HL-60/S4 treated with phorbol 12-myristate 13-acetate at 8.2 ng/mL for 4 days and 3 days (cell line): ENCODE data around the gene FHOD3.

ENCODE experiments used
- in situ Hi-C: fragments of 300-500 bp; cut with MboI; formaldehyde crosslinking; loops from 2 replicates; pipeline ENCODE4 v1.15.0; 2022; ENCODE audit warnings: low sequenced_read_pairs

FHOD3 gene

DNA sequence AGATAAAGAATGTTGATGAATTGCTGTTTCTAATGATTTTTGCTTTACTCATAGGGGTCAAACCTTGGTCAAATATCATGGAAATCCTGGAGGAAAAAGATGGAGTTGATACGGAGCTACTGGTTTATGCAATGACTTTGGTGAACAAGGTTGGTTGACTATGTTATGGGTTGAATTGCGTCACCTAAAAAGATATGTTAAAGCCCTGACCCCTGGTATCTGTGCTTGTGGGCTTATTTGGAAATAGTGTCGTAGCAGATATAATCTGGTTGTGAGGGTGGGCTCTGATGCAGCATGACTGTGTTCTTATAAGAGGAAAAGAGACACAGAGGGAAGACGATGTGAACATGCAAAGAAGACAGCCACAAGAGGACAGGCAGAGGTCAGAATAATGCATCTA is 305.1 kb downstream of the FHOD3 start:
- in situ Hi-C loops = no loop called here

DNA sequence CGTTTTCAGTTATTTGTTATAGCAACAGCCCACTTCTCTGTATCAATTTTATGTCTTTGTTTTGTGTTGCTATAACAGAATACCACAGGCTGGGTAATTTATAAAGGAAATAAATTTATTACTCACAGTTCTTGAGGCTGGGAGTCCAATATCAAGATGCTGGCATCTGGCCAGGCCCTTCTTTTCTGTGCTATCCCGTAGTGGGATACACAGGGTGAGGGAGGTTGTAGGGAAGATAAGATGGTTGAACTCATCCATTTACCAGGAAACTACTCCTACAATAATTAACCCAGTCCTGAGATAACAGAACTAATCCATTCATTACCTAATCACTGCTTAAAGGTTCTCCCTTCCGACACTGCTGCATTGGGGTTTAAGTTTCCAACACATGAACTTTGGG is 310.6 kb downstream of the FHOD3 start:
- in situ Hi-C loops = no loop called here

DNA sequence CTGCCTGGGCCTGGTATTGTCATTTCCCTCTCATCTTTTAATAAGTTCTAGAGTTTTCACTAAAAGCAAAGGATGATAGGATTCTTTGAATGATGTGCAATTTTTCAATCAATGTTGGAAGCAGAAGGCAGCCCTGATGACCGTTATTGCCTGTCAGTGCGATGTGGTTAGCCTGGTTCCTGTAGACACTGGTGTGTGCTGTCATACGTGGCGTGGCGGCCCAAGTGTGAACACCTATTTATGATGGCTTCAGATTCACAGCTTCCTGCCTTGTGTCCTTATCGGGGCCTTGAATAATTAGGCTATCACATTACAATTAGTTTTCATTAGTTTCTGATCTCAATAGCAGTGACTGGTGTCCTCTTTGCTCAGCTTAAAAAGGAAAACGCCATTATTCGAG is 312.7 kb downstream of the FHOD3 start:
- in situ Hi-C loops = no loop called here

DNA sequence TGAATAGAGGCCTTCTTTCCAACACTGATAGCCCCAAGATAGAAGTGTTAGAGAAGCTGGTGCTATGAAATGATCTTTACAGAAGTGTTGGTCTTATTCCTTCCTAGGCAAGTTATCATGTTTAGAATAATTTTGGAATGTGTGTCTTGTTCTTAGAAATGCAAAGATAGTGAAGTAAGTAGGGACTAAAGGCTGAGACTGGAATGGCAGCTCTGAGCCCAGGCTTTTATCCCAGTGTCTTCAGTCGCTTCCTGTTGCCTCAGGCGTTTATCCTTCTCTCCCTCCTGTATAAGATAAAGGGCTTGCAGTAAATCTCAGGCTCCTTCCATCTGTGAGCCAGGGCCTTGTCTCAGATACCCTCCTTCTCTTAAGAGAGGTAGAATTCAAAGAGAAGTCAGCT is 313.1 kb downstream of the FHOD3 start:
- in situ Hi-C loops = no loop called here

DNA sequence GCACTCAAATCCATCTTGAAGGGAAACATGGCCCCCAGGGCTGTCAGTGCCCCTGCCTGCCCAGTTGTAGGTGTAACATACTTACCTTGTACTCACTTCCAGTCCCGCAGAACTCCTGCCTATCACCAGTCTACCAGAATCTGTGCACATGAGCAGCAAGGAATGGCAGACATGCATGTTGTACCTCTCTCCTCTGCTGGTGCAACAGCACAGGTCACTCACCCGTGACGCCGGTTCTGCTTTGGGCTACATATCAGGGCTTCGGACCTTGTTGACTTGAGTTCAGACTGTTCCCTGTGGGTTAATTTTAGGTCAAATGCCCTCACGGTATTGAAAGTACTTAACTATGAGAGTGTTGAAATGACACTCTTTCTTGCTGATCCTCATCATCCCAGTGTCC is 315.6 kb downstream of the FHOD3 start:
- in situ Hi-C loops = no loop called here

DNA sequence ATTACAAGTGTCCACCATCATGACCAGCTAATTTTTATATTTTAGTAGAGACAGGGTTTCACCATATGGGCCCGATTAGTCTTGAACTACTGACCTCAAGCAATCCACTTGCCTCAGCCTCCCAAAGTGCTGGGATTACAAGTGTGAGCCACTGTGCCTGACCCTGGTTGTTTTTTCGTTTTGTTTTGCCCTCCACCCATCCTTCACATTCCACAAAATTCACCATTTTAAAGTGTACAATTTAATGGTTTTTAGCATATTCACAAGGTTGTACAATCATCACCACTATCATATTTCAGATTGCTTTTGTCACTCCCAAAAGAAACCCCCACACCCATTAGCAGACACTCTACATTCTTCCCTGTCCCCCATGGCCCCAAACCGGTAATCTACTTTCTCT is 316.3 kb downstream of the FHOD3 start:
- in situ Hi-C loops = no loop called here

DNA sequence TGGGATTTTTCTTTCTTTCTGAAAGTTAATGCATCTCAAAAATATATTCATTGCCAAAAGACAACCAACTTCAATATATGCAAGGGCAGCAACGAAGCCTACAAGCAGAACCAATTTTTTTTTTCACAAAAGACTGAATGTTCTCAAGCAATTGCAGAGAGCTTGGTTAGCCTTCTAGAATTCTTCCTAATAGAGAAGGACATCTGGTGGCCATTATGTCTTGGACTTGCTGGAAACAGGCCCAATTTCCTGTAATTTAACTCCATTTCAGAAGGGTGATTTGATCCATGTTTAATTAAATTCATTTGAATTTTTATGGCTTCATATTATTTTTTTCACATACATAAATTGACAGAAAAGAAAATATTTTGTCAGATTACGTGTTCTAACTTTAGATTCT is 323.3 kb downstream of the FHOD3 start:
- in situ Hi-C loops = no loop called here

DNA sequence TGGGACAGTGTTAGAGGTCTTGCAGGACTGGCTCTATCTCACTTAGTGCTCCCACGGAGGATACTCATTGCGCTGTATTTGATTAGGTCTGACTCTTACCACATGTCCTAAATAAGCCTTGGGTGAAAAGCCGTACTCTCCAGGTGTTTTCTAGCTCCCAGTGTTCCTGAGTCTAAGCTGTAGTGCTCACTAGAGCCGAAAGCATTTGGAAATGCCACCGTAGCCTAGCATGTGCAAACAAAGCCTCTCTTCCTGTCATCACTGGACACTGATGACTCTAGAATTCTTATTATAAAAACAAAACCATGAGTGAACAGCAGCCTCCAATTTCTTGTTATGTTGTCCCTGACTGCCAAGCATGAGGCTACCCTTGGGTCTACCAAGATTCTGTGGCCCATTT is 325.1 kb downstream of the FHOD3 start:
- in situ Hi-C loops = no loop called here

DNA sequence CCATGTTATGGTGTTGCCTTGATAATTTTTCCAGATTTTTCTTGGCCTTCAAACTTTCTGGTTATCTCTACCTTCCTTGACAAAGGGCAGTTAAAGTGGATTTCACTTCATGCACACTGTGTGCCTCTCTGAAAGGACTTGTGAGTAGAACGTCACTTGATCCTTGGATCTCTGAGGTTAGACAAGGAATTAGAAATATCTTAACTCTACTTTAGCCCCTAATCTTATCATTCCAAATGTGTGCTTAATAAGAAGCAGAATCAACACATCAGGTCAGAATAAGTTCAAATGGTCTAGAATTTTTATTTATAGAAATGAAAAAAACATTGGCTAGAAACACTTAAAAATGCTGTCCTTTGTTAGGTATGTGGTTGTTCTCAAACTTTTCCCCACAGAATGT is 325.6 kb downstream of the FHOD3 start:
- in situ Hi-C loops = no loop called here

DNA sequence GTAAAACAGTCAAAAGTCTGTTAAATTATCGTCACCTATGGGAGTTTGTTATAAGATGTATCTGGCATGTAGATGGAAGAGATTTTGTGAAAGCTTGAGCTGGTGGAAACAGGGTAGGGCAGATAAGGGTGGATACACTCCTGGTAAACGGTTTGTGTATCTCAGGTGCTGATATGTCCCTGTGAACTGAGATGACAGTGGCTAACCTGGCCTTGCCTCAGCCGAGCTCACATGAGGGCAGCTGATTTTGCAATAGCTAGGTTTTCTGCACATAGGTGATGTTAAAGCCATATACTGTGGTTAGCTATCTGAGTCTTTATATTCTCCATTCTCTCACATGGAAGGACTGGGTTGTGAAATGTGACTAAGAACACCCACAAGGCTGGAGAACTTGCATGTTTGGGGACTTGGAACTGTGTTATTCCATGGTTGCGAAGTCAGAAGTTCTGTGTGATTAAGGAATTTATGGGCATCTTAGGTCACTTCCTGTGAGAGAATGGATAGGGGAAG is 326.2 kb downstream of the FHOD3 start:
- in situ Hi-C loops = no loop called here

DNA sequence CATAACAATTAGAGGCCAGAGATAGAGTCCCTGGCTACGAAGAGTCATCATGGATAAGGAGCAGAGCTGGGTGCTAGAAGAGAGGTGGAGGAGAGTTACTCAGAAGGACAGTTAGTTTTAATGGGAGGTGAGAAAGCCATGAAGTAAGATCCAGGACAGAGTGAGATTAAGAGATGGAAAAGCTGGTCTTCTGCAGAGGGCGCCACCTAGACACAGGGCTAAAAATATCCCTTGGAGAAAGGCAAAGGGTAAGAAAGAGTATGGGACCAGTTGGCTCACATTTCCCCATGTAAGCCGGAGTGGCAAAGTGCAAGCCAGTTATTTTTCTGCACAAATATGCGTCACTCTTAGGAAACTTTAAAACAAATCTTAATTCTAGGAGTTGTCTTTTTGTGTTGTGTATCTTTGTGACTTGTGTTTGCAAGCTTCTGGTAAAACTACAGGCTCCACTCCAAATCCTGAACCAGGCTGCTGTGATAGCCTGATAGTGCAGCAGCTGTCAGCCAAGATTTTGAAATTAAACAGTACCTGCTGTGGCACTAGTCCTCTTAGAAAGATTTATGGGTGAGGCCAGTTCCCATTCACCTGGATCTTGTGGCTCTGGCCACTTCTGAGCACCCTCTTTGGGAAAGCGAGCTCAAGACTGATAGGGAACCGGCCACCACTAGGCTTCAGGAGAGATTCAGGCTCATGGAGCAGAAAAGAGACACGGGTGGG is 327.1 kb downstream of the FHOD3 start:
- in situ Hi-C loops = no loop called here

DNA sequence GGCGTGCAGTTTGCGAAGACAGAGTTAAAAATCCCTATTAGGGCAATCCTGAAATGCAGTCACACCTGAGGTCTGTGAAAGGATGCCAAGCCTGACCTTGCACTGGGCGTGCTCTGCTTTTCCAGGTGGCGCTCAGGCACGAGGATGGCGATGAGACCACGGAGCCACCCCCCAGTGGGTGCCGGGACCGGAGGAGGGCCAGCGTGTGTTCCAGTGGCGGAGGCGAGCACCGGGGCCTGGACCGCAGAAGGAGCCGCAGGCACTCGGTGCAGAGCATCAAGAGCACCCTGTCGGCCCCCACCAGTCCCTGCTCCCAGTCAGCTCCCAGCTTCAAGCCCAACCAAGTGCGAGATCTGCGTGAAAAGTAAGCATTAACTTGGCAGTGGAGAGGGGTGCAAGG is 327.9 kb downstream of the FHOD3 start:
- in situ Hi-C loops = no loop called here

DNA sequence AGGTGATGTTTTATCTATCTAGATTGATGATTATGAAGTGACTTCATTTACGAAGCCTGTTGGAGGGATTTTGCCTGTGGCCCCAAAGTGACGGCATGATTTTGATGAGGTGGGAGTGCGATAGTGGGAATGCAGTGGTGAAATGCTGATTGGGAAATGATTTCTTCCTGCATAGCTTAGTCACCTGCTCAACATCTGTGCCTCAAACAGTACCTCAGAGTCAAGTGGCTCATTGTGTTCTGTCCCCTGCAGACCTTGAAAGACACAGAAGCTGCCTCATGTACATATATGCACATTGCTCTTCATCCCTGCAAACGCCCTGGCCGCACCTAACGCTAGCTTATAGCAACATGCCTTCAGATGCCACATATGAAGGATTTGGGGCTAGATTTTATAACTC is 330.1 kb downstream of the FHOD3 start:
- in situ Hi-C loops = no loop called here

DNA sequence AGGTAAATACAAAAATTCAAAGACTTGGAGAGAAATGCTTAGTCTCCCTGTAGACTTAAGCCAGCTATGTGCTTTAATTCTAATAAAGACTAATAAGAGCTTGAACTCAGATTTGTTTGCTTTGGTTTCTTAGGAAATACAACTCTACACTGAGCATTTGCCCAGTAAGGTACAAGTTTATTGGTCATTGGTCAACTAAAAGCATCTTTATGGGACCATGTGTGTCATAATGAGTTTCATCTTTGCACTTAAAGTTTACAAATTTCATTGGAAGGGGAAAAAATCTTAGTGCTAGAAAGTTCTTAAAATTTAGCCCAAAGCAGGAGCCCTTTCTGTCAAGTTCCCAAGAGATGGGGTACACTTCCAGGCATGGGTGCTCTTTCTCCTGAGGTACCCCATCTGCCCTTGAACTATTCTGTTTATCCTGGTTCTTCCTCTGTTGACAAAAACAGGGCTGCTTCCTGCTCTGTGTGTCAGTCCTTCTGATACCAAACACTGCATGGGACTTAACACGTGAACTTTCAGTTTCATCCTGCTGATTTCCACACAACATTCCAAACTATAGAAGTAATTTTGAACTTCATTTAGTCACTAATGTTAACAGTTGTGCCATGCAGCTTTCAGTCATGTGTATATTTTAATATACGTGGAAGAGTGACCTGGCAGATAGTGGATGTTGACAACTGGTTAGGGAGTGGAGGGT is 331.1 kb downstream of the FHOD3 start:
- in situ Hi-C loops = no loop called here

DNA sequence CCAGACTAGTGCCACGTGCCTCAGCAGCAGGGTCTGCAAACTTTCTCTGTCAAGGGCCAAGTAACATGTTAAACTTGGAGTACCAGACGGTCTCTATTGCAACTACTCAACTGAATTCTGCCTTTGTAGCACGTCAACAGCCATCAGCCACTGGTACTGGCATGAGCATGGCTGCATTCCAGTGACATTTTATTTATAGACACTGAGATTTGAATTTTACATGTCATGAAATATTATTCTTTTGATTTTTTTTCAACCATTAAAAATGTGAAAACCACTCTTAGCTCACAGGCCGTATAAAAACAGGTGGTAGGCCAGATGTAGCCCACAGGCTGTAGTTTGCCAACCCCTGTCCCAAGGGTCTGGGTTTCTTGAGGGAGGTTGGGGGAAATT is 331.6 kb downstream of the FHOD3 start:
- in situ Hi-C loops = no loop called here

DNA sequence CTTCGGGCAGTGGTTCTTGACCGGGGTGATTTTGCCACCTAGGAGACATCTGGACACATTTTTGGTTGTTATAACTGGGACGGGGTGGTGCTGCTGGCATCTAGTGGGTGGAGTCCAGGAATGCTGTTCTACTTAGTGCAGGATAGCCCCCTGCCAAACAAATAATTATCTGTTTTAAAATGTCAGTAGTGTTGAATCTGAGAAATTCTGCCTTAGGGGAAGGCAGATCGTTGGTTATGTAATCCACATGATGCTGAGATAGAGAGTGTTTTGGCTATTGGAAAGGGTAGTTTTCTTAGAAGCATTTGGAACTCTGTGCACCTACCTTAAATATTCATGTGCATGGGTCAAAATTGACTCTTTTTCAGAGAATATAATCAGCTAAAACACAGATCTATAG is 332.3 kb downstream of the FHOD3 start:
- in situ Hi-C loops = no loop called here

DNA sequence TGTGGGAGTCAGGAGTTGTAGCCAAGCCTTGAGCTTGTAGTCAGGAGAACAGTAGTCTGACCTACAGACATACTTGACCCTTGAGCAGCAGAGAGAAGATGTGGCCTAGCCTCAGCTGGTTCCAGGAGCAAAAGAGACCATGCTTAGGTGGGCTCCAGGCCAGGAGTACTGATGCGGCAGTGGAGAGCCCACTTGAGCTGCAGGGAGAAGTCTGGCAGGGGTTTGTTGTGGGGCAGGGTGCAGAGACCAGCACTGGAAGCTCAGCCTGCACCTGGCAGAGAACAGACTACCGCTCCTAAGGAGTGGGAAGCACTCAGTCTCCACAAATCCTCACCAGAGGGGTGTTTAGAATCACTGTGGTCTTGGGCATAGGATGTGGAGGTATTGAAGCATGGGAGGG is 333.4 kb downstream of the FHOD3 start:
- in situ Hi-C loops = no loop called here

DNA sequence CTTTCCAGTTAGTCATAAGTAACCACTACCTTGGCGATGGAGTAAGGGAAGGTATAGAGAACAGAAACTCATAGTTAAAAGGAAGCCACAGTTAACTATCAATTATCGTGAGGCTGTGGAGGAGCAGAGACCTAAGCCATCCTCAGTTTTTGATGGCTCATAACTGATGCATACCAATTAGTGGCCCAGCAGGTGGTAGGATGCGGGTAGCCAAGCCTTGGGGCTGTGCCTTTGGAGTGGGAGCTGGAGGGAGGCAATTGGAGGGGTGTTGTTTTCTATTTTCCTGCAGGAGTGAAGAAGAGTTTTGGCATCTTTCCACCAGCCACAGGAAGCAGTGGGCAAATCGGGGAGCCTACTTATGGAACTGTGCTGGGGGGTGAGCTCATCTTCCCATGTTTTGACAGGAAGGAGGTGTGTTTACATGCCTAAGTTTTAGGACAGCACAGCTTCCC is 336.5 kb downstream of the FHOD3 start:
- in situ Hi-C loops = no loop called here

DNA sequence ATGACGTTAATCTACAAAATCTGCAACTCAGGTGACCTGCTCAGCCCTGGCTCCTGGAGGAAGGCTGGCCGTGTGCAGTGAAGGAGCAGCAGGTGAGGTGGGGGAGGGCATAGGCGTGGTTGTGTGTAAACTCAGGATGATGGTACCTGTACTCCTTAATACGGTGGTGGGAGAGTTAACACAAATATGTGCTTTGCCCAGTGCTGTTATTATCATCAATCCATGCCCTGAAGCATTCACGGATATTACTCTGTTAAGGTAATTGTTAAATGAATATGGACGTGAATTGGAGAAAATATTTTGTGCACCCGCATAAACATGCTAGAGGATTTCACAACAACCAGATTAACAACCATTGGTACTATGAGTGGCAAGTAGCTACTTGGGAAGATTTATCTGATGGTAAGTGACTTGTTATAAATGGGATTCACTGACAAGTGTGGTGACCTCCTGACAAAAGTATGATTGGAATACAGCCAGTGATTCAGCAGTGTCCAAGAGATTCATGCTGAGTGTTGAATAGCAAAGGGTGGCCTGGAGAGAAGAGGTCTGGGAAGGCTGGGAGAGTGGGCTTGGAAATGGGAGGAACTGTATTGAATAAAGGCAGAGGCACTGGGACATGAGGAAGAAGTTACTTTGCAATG is 337.2 kb downstream of the FHOD3 start:
- in situ Hi-C loops = no loop called here

DNA sequence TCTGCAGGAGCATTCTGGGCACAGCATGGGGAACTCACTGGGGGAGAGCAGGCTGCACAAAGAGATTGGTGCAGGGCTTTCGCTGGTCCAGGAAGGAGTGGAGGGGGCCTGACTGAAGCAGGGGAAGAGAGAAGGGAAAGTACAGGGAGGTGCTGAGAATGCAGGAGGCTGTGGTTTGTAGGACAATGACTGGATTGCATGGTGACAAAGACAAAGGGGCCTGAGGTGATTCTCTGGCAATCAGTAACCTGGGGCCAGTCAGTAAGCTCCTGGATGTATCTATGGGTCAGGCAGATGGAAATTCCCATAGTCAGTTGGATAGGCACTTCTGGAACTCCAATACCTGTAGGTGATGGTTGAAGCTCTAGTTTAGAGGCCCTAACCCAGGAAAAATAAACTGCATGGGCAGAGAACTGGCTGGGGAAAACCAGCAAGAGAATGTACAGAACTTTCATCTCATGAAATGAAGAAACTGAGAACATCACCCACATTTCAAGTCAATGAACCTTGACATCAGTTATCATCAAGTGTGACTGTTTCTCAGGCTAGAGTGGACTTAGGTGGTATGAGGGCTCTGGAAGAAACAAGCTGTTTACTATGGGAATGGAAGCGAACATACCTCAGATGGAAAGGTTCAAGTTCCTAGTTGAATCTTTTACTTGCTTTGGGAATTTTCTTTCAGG is 338.0 kb downstream of the FHOD3 start:
- in situ Hi-C loops = no loop called here

DNA sequence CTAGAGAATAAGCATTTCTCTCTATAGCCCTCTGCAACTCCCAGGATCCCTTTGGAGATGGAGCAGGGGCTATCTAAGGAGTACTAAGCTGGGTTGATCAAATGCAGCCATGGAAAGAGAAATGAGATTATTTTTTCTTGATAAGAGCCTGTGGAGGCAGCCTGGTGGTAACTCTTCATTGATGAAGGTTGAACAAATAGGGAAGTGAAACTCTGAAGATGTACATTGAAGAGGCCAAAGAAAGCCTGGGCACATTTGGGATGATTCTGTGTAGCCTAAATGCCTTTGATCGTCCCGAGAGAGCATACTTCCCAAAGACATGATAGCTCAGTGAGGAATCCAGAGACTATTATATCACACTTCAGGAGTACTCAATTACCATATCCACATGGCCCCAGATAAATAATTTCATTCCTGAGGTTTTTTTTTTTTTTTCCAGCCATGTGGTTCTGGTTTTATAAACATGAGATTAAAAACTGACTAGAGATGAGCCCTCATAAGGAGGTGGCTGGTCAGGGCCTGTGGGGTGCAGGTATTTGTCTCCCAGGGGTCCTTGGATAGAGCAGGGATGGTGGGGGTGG is 338.8 kb downstream of the FHOD3 start:
- in situ Hi-C loops = no loop called here
